Activated T-cell treated with anti-CD3 and anti-CD28 coated beads, Interleukin-2, amount 50 U/mL, for 72 hours (primary cell): ENCODE measurements around the gene PPIP5K1. TPM values are rescaled to one million over a fixed set of nuclear protein-coding genes. Genes with fewer than 3 reads are reported as not detected.

ENCODE experiments used
- ATAC-seq, 2 donors: fragments of 150-1000 bp; cut with Tn5 transposase; replicated peaks in 1 of 2; 2 replicates each; pipeline ENCODE4 v1.10.0; 2021; ENCODE audit warnings: moderate library complexity in 2 of 2, mild to moderate bottlenecking in 1 of 2
- DNase-seq, 2 donors: peaks; one replicate each; pipeline ENCODE4 v3.0.0; 2021 to 2022; ENCODE audit warnings: mixed read lengths in 1 of 2
- H3K27ac Mint-ChIP-seq: one replicate; pipeline ENCODE4 v1.8.0; 2022; ENCODE audit warnings: mild to moderate bottlenecking, moderate library complexity, mixed read lengths
- H3K27me3 Mint-ChIP-seq: one replicate; pipeline ENCODE4 v1.8.0; 2022; ENCODE audit warnings: low read depth, mixed read lengths
- H3K36me3 Mint-ChIP-seq, 2 donors: one replicate each; pipeline ENCODE4 v1.8.0; 2022; ENCODE audit warnings: mixed read lengths in 2 of 2, mild to moderate bottlenecking in 1 of 2; ENCODE audit not compliant: insufficient read depth in 2 of 2
- H3K4me1 Mint-ChIP-seq: one replicate; pipeline ENCODE4 v1.8.0; 2022; ENCODE audit warnings: low read depth, mixed read lengths
- H3K4me3 Mint-ChIP-seq, 2 donors: one replicate each; pipeline ENCODE4 v1.8.0; 2022; ENCODE audit warnings: mild to moderate bottlenecking in 2 of 2, mixed read lengths in 2 of 2, moderate library complexity in 2 of 2
- H3K9me3 Mint-ChIP-seq, 2 donors: one replicate each; pipeline ENCODE4 v1.8.0; 2022; ENCODE audit warnings: mixed read lengths in 2 of 2
- total RNA-seq, 2 donors: library from RNA; stranded (reverse); gene quantifications; one replicate each; pipeline ENCODE4 v1.2.3, GENCODE V29; 2022

PPIP5K1 gene
- total RNA-seq, 2 donors from 2014 or later = 38.5 to 50.0 TPM

DNA sequence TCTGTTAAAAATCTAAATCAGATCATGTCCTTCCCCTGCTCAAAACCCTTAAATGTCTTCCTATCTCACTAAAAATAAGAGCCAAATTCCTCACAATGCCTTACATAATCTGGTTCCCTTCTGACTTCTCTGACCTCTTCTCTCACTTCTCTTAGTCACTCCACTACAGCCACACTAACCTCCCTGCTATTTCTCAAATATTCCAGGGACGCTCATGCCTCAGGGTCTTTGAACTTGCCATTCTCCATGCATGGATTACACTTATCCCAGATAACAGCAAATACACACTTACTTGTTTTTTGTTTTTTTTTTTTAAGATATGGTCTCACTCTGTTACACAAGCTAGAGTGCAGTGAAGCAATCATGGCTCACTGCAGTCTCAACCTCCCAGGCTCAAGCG is 105.6 kb downstream of the PPIP5K1 start:
- no peaks in the 10 kb centered on the region for H3K27me3 Mint-ChIP-seq
- H3K36me3 Mint-ChIP-seq = peaks cover 0 to 5% of the 10 kb centered on the region in 2 donors
- no peaks in the 10 kb centered on the region for H3K9me3 Mint-ChIP-seq
- no peak overlapping the region for H3K4me3 Mint-ChIP-seq
- no peak overlapping the region for H3K27ac Mint-ChIP-seq
- DNase-seq = no peak
- H3K4me1 Mint-ChIP-seq = no peaks in the 10 kb centered on the region
- no peak for ATAC-seq

Other genes with a start within 250 kb of the PPIP5K1 start
- 10 to 100 TPM; 42.0 to 44.8 TPM for gene ZSCAN29, start 219.2 kb downstream of the PPIP5K1 start, total RNA-seq
- 10 to 100 TPM; 28.0 to 28.7 TPM for gene TUBGCP4, start 219.1 kb downstream of the PPIP5K1 start, total RNA-seq
- gene TP53BP1, start 97.1 kb downstream of the PPIP5K1 start, total RNA-seq = 10 to 100 TPM; 33.2 to 35.0 TPM
- 1 to 10 TPM in 1 of 2 donors, under 1 TPM in 1; 0.82 to 1.8 TPM for gene MAP1A, start 72.6 kb downstream of the PPIP5K1 start, total RNA-seq
- gene CKMT1B, start 3.8 kb upstream of the PPIP5K1 start, total RNA-seq = not detected
- gene STRC, start 28.6 kb upstream of the PPIP5K1 start, total RNA-seq = 1 to 10 TPM; 1.1 to 3.3 TPM
- 1 to 10 TPM; 4.5 to 6.9 TPM for gene CATSPER2, start 58.6 kb upstream of the PPIP5K1 start, total RNA-seq
- 1 to 10 TPM in 1 of 2 donors, not detected in 1; 1.0 TPM for gene CKMT1A, start 103.7 kb upstream of the PPIP5K1 start, total RNA-seq
- 100 to 1,000 TPM; 193 to 244 TPM for gene PDIA3, start 156.2 kb upstream of the PPIP5K1 start, total RNA-seq
- gene ELL3, start 186.8 kb upstream of the PPIP5K1 start, total RNA-seq = 1 to 10 TPM; 2.2 to 4.3 TPM
- gene SERF2, start 202.1 kb upstream of the PPIP5K1 start, total RNA-seq = 100 to 1,000 TPM; 445 to 520 TPM
- gene SERINC4, start 210.0 kb upstream of the PPIP5K1 start, total RNA-seq = under 1 TPM; 0.14 to 0.23 TPM
- 10 to 100 TPM; 10.3 to 15.2 TPM for gene HYPK, start 210.4 kb upstream of the PPIP5K1 start, total RNA-seq
- 10 to 100 TPM; 34.1 to 34.5 TPM for gene MFAP1, start 234.5 kb upstream of the PPIP5K1 start, total RNA-seq
- gene WDR76, start 236.8 kb upstream of the PPIP5K1 start, total RNA-seq = 100 to 1,000 TPM in 1 of 2 donors, 10 to 100 TPM in 1; 76.3 to 108 TPM